Caco-2 (cell line): ENCODE results near the gene MGLL. TPM values are rescaled to one million over a fixed set of nuclear protein-coding genes. Genes with fewer than 3 reads are reported as not detected.

Experiments used
- BruUV-seq: library from RNA; stranded (reverse); fragments of 400-500 nt; replicated peaks from 2 replicates; lab custom pipeline; 2021; lab: Mats Ljungman, UMichigan
- CTCF ChIA-PET: fragments of 300-600 bp; sonication (Branson Sonifier 250); formaldehyde crosslinking; loops from one replicate; lab custom pipeline; 2022; ENCODE audit warnings: antibody characterized with exemption; lab: Charles Lee
- POLR2A ChIA-PET: fragments of 300-600 bp; sonication (Branson Sonifier 250); formaldehyde crosslinking; loops from one replicate; lab custom pipeline; 2022; ENCODE audit warnings: antibody characterized with exemption; lab: Charles Lee
- DNase-seq, 2 experiments: peaks; one replicate each; pipeline versions ENCODE4 v3.0.0 to v3.0.0-alpha.2; 2020 to 2022
- H3K27me3 ChIP-seq: replicated peaks from 2 replicates; pipeline ENCODE4 v1.6.0; 2011; ENCODE audit warnings: low read length; ENCODE audit not compliant: control insufficient read depth, insufficient read depth
- H3K36me3 ChIP-seq: 2 replicates; pipeline ENCODE4 v1.5.1; 2011; ENCODE audit warnings: low read length; ENCODE audit not compliant: control insufficient read depth, insufficient read depth
- H3K4me1 ChIP-seq: fragments of 250-450 bp; sonication (Bioruptor Pico); 2 replicates; pipeline ENCODE4 v1.5.1; 2020; ENCODE audit warnings: mild to moderate bottlenecking
- H3K4me3 ChIP-seq: 2 replicates; pipeline ENCODE4 v1.5.1; 2011; ENCODE audit warnings: low read depth, mild to moderate bottlenecking, control low read depth, low read length
- H3K9me3 ChIP-seq: fragments of 250-450 bp; sonication (Bioruptor Pico); 2 replicates; pipeline ENCODE4 v1.5.1; 2020; ENCODE audit warnings: mild to moderate bottlenecking, moderate library complexity
- H3K27ac Mint-ChIP-seq: one replicate; pipeline ENCODE4 v1.8.0; 2022; ENCODE audit warnings: mixed read lengths; ENCODE audit not compliant: unreplicated experiment
- H3K27me3 Mint-ChIP-seq: one replicate; pipeline ENCODE4 v1.8.0; 2022; ENCODE audit warnings: mixed read lengths; ENCODE audit not compliant: insufficient read depth, unreplicated experiment
- H3K36me3 Mint-ChIP-seq: one replicate; pipeline ENCODE4 v1.8.0; 2022; ENCODE audit warnings: mild to moderate bottlenecking, mixed read lengths; ENCODE audit not compliant: insufficient read depth, unreplicated experiment
- H3K4me1 Mint-ChIP-seq: one replicate; pipeline ENCODE4 v1.8.0; 2022; ENCODE audit warnings: low read depth, mixed read lengths; ENCODE audit not compliant: unreplicated experiment
- H3K4me3 Mint-ChIP-seq: one replicate; pipeline ENCODE4 v1.8.0; 2022; ENCODE audit warnings: mild to moderate bottlenecking, moderate library complexity, mixed read lengths; ENCODE audit not compliant: unreplicated experiment
- H3K9me3 Mint-ChIP-seq: one replicate; pipeline ENCODE4 v1.8.0; 2022; ENCODE audit warnings: mixed read lengths; ENCODE audit not compliant: unreplicated experiment
- CTCF ChIP-seq, 2 experiments: fragments of 200-600 bp in 1 of 2; IDR thresholded peaks; 1 replicate in 1 of 2; 2 replicates in 1 of 2; pipeline versions ENCODE4 v1.5.1 to v1.8.0; 2011 to 2022; ENCODE audit warnings: antibody characterized with exemption in 1 of 2, control low read depth in 1 of 2, inconsistent platforms in 1 of 2, low read depth in 1 of 2, low read length in 1 of 2, mild to moderate bottlenecking in 1 of 2, moderate library complexity in 1 of 2; ENCODE audit not compliant: insufficient read depth in 1 of 2, severe bottlenecking in 1 of 2, unreplicated experiment in 1 of 2
- intact Hi-C: fragments of 100-400 bp; cut with micrococcal nuclease; formaldehyde crosslinking; loops from one replicate; pipeline ENCODE4 v1.10.0; 2022; ENCODE audit not compliant: unreplicated experiment
- total RNA-seq: library from RNA; stranded (reverse); gene quantifications from 2 replicates; pipeline ENCODE4 v1.2.3, GENCODE V29; 2022

Gene MGLL
- total RNA-seq, 1 experiment from 2014 or later = 7.8 TPM

DNA sequence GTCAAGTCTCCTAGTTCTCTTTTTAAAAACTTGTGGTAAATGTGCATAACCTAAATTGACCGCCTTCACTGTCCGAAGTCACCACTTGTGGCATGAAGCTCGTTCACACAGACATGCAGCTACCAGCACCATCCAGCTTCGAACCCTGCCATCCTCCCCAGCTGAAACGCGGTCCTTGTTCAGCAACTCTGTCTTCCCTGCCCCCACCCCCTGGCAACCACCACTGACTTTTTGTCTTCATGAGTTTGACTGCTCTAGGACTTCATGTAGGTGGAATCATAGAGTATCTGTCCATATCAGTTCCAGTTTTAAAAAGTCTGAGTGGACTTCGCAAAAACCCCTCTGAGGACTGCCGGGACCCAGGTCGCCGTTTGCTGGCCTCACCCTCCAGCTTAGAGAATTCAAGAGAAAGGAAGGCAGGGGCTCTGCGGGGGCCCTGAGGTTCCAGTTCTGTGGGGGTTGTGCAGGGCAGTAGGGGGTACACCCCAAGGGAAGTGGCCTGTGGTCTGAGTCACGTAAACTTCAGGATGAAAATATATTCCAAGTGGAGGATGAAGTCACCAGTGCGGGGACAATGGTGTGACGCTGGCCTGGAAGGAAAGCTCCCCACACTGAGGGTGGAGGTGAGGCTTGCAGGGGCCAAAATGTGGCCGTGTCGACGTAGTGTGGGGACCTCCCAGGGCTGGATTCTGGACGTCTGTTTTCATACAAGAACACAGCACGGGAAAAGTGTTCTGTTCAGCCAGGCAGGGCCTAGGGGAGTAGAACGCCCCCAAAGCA is 82.0 kb downstream of the MGLL start:
- no peak overlapping the region for H3K4me3 Mint-ChIP-seq
- Histone ChIP-seq H3K4me1 (peaks cover 6% of the 10 kb centered on the region), H3K4me3 (no peak overlapping the region), H3K27me3 (no peaks in the 10 kb centered on the region), H3K9me3 (no peaks in the 10 kb centered on the region), H3K36me3 (no peaks in the 10 kb centered on the region)
- no peaks in the 10 kb centered on the region for H3K36me3 Mint-ChIP-seq
- H3K27me3 Mint-ChIP-seq = no peaks in the 10 kb centered on the region
- ChIA-PET POLR2A (no interaction called here), CTCF (no interaction called here)
- H3K4me1 Mint-ChIP-seq = no peaks in the 10 kb centered on the region
- H3K27ac Mint-ChIP-seq = no peak overlapping the region
- intact Hi-C loops = no loop called here
- TF ChIP-seq CTCF (IDR thresholded peaks at IDR 0.05; ENCODE audit: insufficient read depth in 1 of 2, low read depth in 1 of 2, low read length in 1 of 2, severe bottlenecking in 1 of 2, unreplicated experiment in 1 of 2) = no peak
- H3K9me3 Mint-ChIP-seq = no peaks in the 10 kb centered on the region
- no TSS peak for BruUV-seq
- DNase-seq = no peak

DNA sequence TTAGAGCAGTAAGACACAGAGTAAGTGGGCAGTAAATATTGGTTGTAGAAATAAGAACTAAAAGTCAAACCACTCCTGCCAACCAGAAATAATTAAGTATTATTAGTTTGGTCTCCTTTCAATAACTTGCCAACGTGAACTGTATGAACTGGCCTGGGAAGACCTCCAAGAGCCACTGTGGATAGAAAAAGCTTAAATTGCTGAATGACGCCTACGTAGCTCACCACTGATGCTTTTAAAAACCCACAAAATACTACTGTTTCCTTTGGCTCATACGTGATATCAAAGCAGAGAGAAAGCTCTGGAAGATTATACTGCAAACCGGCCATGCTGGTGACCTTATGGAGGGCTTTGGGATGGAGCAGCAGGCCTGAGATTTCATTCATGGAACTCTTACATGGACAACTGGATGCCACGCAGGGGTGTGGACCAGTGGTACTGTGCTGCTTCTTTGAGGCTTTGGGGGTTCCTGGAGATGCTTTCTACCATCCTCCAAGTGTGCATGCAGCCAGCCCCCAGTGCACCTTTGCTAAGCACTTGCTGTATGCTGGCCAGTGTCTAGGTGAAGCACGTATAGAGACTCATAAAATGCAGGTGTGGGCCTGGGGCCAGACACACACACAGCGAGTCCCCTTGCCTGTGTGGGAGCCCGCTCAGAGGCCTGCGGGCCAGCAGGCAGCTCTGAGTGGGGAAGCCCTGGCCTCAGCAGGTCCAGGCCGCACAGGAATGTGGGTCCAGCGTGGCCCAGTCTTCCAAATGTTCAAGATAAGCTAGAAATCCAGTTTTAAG is 82.8 kb downstream of the MGLL start:
- Histone ChIP-seq H3K4me3 (no peak overlapping the region), H3K9me3 (no peaks in the 10 kb centered on the region), H3K27me3 (no peaks in the 10 kb centered on the region), H3K4me1 (no peaks in the 10 kb centered on the region; the same call in 1 of the 2 replicates), H3K36me3 (no peaks in the 10 kb centered on the region)
- intact Hi-C loops = no loop called here
- ChIA-PET POLR2A (no interaction called here), CTCF (no interaction called here)
- no TSS peak for BruUV-seq
- Mint-ChIP-seq H3K4me3 (no peak overlapping the region), H3K9me3 (no peaks in the 10 kb centered on the region), H3K27me3 (no peaks in the 10 kb centered on the region), H3K36me3 (no peaks in the 10 kb centered on the region), H3K4me1 (no peaks in the 10 kb centered on the region), H3K27ac (no peak overlapping the region)
- no peak for TF ChIP-seq CTCF (IDR thresholded peaks at IDR 0.05; ENCODE audit: insufficient read depth in 1 of 2, low read depth in 1 of 2, low read length in 1 of 2, severe bottlenecking in 1 of 2, unreplicated experiment in 1 of 2)
- DNase-seq = no peak

GRCh38 chr3:127738192-127738840 is 84.0 kb downstream of the MGLL start:
- ChIA-PET CTCF (interaction anchor here (0.6 kb wide), 1 partner anchor 80 kb away, joined by 6 read pairs; no protein-coding TSS in a partner anchor), POLR2A (interaction anchor here (0.7 kb wide), 1 partner anchor 24 kb away, joined by 5 read pairs; no protein-coding TSS in a partner anchor)
- Mint-ChIP-seq H3K27me3 (no peaks in the 10 kb centered on the region), H3K27ac (no peak overlapping the region), H3K4me3 (no peak overlapping the region), H3K9me3 (no peaks in the 10 kb centered on the region), H3K36me3 (no peaks in the 10 kb centered on the region), H3K4me1 (no peaks in the 10 kb centered on the region)
- DNase-seq = no peak
- Histone ChIP-seq H3K36me3 (no peaks in the 10 kb centered on the region), H3K9me3 (no peaks in the 10 kb centered on the region), H3K4me3 (no peak overlapping the region), H3K4me1 (no peaks in the 10 kb centered on the region; the same call in 1 of the 2 replicates), H3K27me3 (no peaks in the 10 kb centered on the region)
- intact Hi-C loops = no loop called here
- no TSS peak for BruUV-seq
- TF ChIP-seq CTCF (IDR thresholded peaks at IDR 0.05; ENCODE audit: insufficient read depth in 1 of 2, low read depth in 1 of 2, low read length in 1 of 2, severe bottlenecking in 1 of 2, unreplicated experiment in 1 of 2) = no peak
